WTC11 (cell line): ENCODE measurements around the gene LAP3. TPM values are rescaled to one million over a fixed set of nuclear protein-coding genes. Genes with fewer than 3 reads are reported as not detected.

Experiments used
- ATAC-seq: fragments of 200-7000 bp; cut with Tn5 transposase; 2 replicates; pipeline ENCODE4 v1.10.0; 2021; ENCODE audit warnings: mild to moderate bottlenecking, moderate library complexity
- CTCF ChIA-PET: fragments of 300-600 bp; sonication (Branson Sonifier 250); formaldehyde crosslinking; loops from one replicate; lab custom pipeline; 2021; ENCODE audit warnings: antibody characterized with exemption; lab: Charles Lee
- POLR2A ChIA-PET: fragments of 350-600 bp; sonication (Branson Sonifier 250); formaldehyde crosslinking; loops from one replicate; lab custom pipeline; 2021; ENCODE audit warnings: antibody characterized with exemption; lab: Charles Lee
- DNase-seq: peaks from one replicate; pipeline ENCODE4 v3.0.0; 2021; ENCODE audit warnings: low spot score
- H3K27ac Mint-ChIP-seq: 2 replicates; pipeline ENCODE4 v1.8.0; 2021; ENCODE audit warnings: mixed read lengths
- H3K27me3 Mint-ChIP-seq: 2 replicates; pipeline ENCODE4 v1.8.0; 2021; ENCODE audit warnings: low read depth, mild to moderate bottlenecking, moderate library complexity, mixed read lengths
- H3K36me3 Mint-ChIP-seq: 2 replicates; pipeline ENCODE4 v1.8.0; 2021; ENCODE audit warnings: mixed read lengths
- H3K4me1 Mint-ChIP-seq: 2 replicates; pipeline ENCODE4 v1.8.0; 2022; ENCODE audit warnings: mixed read lengths
- H3K4me3 Mint-ChIP-seq: 2 replicates; pipeline ENCODE4 v1.8.0; 2021; ENCODE audit warnings: mild to moderate bottlenecking, moderate library complexity, mixed read lengths
- H3K9me3 Mint-ChIP-seq: 2 replicates; pipeline ENCODE4 v1.8.0; 2021; ENCODE audit warnings: mixed read lengths
- ATF1 ChIP-seq: sonication (generic); formaldehyde crosslinking; IDR thresholded peaks from 2 replicates; pipeline ENCODE4 v1.8.1; 2023; ENCODE audit warnings: mild to moderate bottlenecking, moderate library complexity, missing genetic modification reagents
- CDX4 ChIP-seq: fragments of 250-450 bp; sonication (Bioruptor Pico); IDR thresholded peaks from 2 replicates; pipeline ENCODE4 v1.9.0; 2021; ENCODE audit warnings: moderate library complexity, mild to moderate bottlenecking, inconsistent platforms, borderline replicate concordance
- CREB1 ChIP-seq: sonication (generic); formaldehyde crosslinking; IDR thresholded peaks from 2 replicates; pipeline ENCODE4 v1.8.0; 2023; ENCODE audit warnings: mild to moderate bottlenecking, missing genetic modification reagents
- CREM ChIP-seq: sonication (generic); formaldehyde crosslinking; IDR thresholded peaks from 2 replicates; pipeline ENCODE4 v1.8.1; 2022; ENCODE audit warnings: mild to moderate bottlenecking, missing genetic modification reagents, moderate library complexity
- ELF4 ChIP-seq: sonication (generic); formaldehyde crosslinking; IDR thresholded peaks from 2 replicates; pipeline ENCODE4 v1.8.1; 2022; ENCODE audit warnings: low read depth, mild to moderate bottlenecking, moderate library complexity, missing genetic modification reagents
- ETV6 ChIP-seq: sonication (generic); formaldehyde crosslinking; IDR thresholded peaks from 2 replicates; pipeline ENCODE4 v1.8.1; 2022; ENCODE audit warnings: mild to moderate bottlenecking, missing genetic modification reagents
- GRHL2 ChIP-seq: fragments of 250-450 bp; sonication (Bioruptor Pico); IDR thresholded peaks from 2 replicates; pipeline ENCODE4 v1.8.0; 2022; ENCODE audit warnings: mild to moderate bottlenecking, moderate library complexity; ENCODE audit not compliant: insufficient replicate concordance, severe bottlenecking
- HMGA2 ChIP-seq: fragments of 250-450 bp; sonication (Bioruptor Pico); IDR thresholded peaks from 2 replicates; pipeline ENCODE4 v1.4.0; 2021; ENCODE audit warnings: mild to moderate bottlenecking, moderate library complexity
- PREB ChIP-seq: sonication (generic); formaldehyde crosslinking; IDR thresholded peaks from 2 replicates; pipeline ENCODE4 v1.8.1; 2022; ENCODE audit warnings: mild to moderate bottlenecking, missing genetic modification reagents, moderate library complexity, borderline replicate concordance
- PRRX2 ChIP-seq: fragments of 250-450 bp; sonication (Bioruptor Pico); IDR thresholded peaks from 2 replicates; pipeline ENCODE4 v1.8.0; 2021; ENCODE audit warnings: mild to moderate bottlenecking
- SP1 ChIP-seq: sonication (generic); formaldehyde crosslinking; conservative IDR thresholded peaks from 2 replicates; pipeline ENCODE4 v1.8.1; 2022; ENCODE audit warnings: missing genetic modification reagents
- ZNF423 ChIP-seq: fragments of 250-450 bp; sonication (Bioruptor Pico); IDR thresholded peaks from 2 replicates; pipeline ENCODE4 v2.1.2; 2022; ENCODE audit warnings: mild to moderate bottlenecking, moderate library complexity
- ZNF671 ChIP-seq: fragments of 250-450 bp; sonication (Bioruptor Pico); IDR thresholded peaks from 2 replicates; pipeline ENCODE4 v1.8.0; 2021; ENCODE audit warnings: mild to moderate bottlenecking
- total RNA-seq: library from RNA; stranded (reverse); gene quantifications from 3 replicates; pipeline ENCODE4 v1.2.3, GENCODE V29; 2021
- TF ChIP-seq, protein P1 (sequence below): fragments of 250-450 bp; sonication (Bioruptor Pico); IDR thresholded peaks from 2 replicates; pipeline ENCODE4 v1.8.0; 2021; ENCODE audit warnings: mild to moderate bottlenecking
- TF ChIP-seq, protein P2 (sequence below): fragments of 250-450 bp; sonication (Bioruptor Pico); IDR thresholded peaks from 2 replicates; pipeline ENCODE4 v1.9.0; 2021; ENCODE audit warnings: mild to moderate bottlenecking
- TF ChIP-seq, protein P3 (sequence below): sonication (generic); formaldehyde crosslinking; IDR thresholded peaks from 2 replicates; pipeline ENCODE4 v1.8.0; 2022; ENCODE audit warnings: mild to moderate bottlenecking, missing genetic modification reagents
- TF ChIP-seq, protein P4 (sequence below): sonication (generic); formaldehyde crosslinking; IDR thresholded peaks from 2 replicates; pipeline ENCODE4 v1.8.1; 2023; ENCODE audit warnings: mild to moderate bottlenecking, missing genetic modification reagents, moderate library complexity
- TF ChIP-seq, protein P5 (sequence below): sonication (generic); formaldehyde crosslinking; IDR thresholded peaks from 2 replicates; pipeline ENCODE4 v1.8.0; 2023; ENCODE audit warnings: mild to moderate bottlenecking, missing genetic modification reagents
- TF ChIP-seq, protein P6 (sequence below): sonication (generic); formaldehyde crosslinking; IDR thresholded peaks from 2 replicates; pipeline ENCODE4 v1.8.0; 2022; ENCODE audit warnings: missing genetic modification reagents

The LAP3 gene
- total RNA-seq, 1 experiment from 2014 or later, result 52.7 TPM

DNA sequence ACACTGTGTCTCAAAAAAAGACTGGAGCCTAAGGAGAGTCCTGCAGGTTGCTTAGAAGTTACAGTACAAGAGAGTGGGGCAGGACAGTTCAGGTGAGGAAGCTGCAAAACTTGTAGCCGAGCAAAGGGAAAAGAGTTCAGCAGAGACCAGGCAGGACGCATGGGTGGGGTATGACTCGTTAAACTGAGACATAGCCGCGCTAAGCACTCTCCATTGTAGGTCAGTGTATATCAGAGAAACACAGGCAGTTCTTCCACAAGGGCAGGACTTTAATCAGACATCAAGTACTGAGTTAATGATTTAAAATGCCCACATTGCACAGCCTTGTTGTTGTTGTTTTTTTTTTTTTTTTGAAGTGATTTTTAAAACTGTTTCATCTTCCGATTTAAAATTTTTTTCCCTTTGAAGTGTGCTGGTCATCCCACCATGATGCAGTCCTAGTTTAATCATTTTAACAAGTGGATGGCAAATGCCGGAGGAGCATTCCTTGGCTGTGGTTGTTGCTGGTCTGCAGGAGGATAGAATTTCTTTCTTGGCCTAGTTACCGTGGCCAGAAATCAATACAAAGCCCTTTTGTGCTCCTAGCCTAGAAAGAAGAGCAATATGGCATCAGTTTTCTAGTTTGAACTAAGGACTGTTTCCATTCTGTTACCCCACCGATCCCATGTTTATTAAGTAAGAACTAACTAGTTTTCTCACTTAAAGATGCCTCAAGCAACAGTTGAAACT, 10.3 kb downstream of the LAP3 start:
- Mint-ChIP-seq H3K4me3 (no peak overlapping the region), H3K36me3 (peaks cover 62% of the 10 kb centered on the region), H3K27ac (peak overlapping the region; percentile 72; the same call in 1 of the 2 replicates), H3K4me1 (peaks cover 14% of the 10 kb centered on the region), H3K27me3 (no peaks in the 10 kb centered on the region), H3K9me3 (no peaks in the 10 kb centered on the region)
- CTCF ChIA-PET, result no interaction called here
- POLR2A ChIA-PET, result no interaction called here
- TF ChIP-seq PREB (no peak), CREB1 (CRISPR knock-in tag) (no peak), GRHL2 (CRISPR knock-in tag) (no peak), PRRX2 (CRISPR knock-in tag) (no peak), ZNF671 (CRISPR knock-in tag) (no peak), CREM (no peak), HMGA2 (CRISPR knock-in tag) (no peak), SP1 (CRISPR knock-in tag) (no peak), ZNF423 (CRISPR knock-in tag) (no peak), ATF1 (no peak)
- TF ChIP-seq, protein P1, sequence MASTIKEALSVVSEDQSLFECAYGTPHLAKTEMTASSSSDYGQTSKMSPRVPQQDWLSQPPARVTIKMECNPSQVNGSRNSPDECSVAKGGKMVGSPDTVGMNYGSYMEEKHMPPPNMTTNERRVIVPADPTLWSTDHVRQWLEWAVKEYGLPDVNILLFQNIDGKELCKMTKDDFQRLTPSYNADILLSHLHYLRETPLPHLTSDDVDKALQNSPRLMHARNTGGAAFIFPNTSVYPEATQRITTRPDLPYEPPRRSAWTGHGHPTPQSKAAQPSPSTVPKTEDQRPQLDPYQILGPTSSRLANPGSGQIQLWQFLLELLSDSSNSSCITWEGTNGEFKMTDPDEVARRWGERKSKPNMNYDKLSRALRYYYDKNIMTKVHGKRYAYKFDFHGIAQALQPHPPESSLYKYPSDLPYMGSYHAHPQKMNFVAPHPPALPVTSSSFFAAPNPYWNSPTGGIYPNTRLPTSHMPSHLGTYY (CRISPR knock-in tag), result no peak
- TF ChIP-seq, protein P2, sequence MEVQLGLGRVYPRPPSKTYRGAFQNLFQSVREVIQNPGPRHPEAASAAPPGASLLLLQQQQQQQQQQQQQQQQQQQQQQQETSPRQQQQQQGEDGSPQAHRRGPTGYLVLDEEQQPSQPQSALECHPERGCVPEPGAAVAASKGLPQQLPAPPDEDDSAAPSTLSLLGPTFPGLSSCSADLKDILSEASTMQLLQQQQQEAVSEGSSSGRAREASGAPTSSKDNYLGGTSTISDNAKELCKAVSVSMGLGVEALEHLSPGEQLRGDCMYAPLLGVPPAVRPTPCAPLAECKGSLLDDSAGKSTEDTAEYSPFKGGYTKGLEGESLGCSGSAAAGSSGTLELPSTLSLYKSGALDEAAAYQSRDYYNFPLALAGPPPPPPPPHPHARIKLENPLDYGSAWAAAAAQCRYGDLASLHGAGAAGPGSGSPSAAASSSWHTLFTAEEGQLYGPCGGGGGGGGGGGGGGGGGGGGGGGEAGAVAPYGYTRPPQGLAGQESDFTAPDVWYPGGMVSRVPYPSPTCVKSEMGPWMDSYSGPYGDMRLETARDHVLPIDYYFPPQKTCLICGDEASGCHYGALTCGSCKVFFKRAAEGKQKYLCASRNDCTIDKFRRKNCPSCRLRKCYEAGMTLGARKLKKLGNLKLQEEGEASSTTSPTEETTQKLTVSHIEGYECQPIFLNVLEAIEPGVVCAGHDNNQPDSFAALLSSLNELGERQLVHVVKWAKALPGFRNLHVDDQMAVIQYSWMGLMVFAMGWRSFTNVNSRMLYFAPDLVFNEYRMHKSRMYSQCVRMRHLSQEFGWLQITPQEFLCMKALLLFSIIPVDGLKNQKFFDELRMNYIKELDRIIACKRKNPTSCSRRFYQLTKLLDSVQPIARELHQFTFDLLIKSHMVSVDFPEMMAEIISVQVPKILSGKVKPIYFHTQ, result no peak
- TF ChIP-seq, protein P3, sequence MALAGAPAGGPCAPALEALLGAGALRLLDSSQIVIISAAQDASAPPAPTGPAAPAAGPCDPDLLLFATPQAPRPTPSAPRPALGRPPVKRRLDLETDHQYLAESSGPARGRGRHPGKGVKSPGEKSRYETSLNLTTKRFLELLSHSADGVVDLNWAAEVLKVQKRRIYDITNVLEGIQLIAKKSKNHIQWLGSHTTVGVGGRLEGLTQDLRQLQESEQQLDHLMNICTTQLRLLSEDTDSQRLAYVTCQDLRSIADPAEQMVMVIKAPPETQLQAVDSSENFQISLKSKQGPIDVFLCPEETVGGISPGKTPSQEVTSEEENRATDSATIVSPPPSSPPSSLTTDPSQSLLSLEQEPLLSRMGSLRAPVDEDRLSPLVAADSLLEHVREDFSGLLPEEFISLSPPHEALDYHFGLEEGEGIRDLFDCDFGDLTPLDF (CRISPR knock-in tag), result no peak
- TF ChIP-seq, protein P4, sequence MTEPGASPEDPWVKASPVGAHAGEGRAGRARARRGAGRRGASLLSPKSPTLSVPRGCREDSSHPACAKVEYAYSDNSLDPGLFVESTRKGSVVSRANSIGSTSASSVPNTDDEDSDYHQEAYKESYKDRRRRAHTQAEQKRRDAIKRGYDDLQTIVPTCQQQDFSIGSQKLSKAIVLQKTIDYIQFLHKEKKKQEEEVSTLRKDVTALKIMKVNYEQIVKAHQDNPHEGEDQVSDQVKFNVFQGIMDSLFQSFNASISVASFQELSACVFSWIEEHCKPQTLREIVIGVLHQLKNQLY, result no peak
- TF ChIP-seq, protein P5, sequence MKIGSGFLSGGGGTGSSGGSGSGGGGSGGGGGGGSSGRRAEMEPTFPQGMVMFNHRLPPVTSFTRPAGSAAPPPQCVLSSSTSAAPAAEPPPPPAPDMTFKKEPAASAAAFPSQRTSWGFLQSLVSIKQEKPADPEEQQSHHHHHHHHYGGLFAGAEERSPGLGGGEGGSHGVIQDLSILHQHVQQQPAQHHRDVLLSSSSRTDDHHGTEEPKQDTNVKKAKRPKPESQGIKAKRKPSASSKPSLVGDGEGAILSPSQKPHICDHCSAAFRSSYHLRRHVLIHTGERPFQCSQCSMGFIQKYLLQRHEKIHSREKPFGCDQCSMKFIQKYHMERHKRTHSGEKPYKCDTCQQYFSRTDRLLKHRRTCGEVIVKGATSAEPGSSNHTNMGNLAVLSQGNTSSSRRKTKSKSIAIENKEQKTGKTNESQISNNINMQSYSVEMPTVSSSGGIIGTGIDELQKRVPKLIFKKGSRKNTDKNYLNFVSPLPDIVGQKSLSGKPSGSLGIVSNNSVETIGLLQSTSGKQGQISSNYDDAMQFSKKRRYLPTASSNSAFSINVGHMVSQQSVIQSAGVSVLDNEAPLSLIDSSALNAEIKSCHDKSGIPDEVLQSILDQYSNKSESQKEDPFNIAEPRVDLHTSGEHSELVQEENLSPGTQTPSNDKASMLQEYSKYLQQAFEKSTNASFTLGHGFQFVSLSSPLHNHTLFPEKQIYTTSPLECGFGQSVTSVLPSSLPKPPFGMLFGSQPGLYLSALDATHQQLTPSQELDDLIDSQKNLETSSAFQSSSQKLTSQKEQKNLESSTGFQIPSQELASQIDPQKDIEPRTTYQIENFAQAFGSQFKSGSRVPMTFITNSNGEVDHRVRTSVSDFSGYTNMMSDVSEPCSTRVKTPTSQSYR (CRISPR knock-in tag), result no peak
- ATAC-seq (no peak), DNase-seq (no peak)

DNA sequence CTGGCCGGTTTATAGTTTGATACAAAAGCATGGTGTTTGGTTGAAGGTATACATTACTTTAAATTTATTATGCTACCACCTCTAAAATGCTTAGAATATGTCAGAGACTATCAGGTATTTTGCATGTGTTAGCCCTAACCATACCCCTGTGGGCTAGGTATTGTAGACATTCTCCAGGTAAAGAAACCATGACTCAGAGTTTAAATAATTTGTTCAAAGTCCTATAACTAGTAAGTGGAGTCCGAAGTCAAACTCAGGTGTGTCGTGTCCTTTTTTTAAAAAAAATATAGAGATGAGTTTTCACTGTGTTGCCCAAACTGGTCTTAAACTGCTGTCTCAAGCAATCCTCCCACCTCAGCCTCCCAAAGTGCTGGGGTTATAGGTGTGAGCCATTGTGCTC, 12.4 kb downstream of the LAP3 start:
- CTCF ChIA-PET, result no interaction called here
- H3K27ac Mint-ChIP-seq, result no peak overlapping the region
- no peaks in the 10 kb centered on the region for H3K27me3 Mint-ChIP-seq
- no peak overlapping the region for H3K4me3 Mint-ChIP-seq
- DNase-seq (no peak), ATAC-seq (no peak)
- no peaks in the 10 kb centered on the region for H3K9me3 Mint-ChIP-seq
- POLR2A ChIA-PET, result no interaction called here
- peaks cover 58% of the 10 kb centered on the region for H3K36me3 Mint-ChIP-seq
- H3K4me1 Mint-ChIP-seq, result peaks cover 7% of the 10 kb centered on the region
- TF ChIP-seq ETV6 (CRISPR knock-in tag) (no peak), ELF4 (CRISPR knock-in tag) (no peak), CDX4 (CRISPR knock-in tag) (no peak)
- TF ChIP-seq, protein P1 (CRISPR knock-in tag), result no peak
- TF ChIP-seq, protein P6, sequence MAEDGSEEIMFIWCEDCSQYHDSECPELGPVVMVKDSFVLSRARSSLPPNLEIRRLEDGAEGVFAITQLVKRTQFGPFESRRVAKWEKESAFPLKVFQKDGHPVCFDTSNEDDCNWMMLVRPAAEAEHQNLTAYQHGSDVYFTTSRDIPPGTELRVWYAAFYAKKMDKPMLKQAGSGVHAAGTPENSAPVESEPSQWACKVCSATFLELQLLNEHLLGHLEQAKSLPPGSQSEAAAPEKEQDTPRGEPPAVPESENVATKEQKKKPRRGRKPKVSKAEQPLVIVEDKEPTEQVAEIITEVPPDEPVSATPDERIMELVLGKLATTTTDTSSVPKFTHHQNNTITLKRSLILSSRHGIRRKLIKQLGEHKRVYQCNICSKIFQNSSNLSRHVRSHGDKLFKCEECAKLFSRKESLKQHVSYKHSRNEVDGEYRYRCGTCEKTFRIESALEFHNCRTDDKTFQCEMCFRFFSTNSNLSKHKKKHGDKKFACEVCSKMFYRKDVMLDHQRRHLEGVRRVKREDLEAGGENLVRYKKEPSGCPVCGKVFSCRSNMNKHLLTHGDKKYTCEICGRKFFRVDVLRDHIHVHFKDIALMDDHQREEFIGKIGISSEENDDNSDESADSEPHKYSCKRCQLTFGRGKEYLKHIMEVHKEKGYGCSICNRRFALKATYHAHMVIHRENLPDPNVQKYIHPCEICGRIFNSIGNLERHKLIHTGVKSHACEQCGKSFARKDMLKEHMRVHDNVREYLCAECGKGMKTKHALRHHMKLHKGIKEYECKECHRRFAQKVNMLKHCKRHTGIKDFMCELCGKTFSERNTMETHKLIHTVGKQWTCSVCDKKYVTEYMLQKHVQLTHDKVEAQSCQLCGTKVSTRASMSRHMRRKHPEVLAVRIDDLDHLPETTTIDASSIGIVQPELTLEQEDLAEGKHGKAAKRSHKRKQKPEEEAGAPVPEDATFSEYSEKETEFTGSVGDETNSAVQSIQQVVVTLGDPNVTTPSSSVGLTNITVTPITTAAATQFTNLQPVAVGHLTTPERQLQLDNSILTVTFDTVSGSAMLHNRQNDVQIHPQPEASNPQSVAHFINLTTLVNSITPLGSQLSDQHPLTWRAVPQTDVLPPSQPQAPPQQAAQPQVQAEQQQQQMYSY, result no peak
